KMS-11 (cell line): ENCODE results near the gene CD6.

Source experiments
- H2AFZ ChIP-seq: fragments of 200-600 bp; sonication (generic); 2 replicates; pipeline ENCODE4 v1.6.1; 2016; ENCODE audit warnings: antibody characterized with exemption, mixed run types, low read depth
- H3K27ac ChIP-seq: fragments of 200-600 bp; sonication (generic); 2 replicates; pipeline ENCODE4 v1.6.1; 2016; ENCODE audit warnings: mild to moderate bottlenecking, mixed run types
- H3K27me3 ChIP-seq: fragments of 200-600 bp; sonication (generic); 2 replicates; pipeline ENCODE4 v1.6.1; 2017; ENCODE audit warnings: mild to moderate bottlenecking, low read depth, mixed run types, moderate library complexity; ENCODE audit not compliant: insufficient read depth
- H3K36me3 ChIP-seq: fragments of 200-600 bp; sonication (generic); 2 replicates; pipeline ENCODE4 v1.6.1; 2017; ENCODE audit warnings: mild to moderate bottlenecking, mixed run types; ENCODE audit not compliant: insufficient read depth
- H3K4me1 ChIP-seq: fragments of 200-600 bp; sonication (generic); 2 replicates; pipeline ENCODE4 v1.6.1; 2016; ENCODE audit warnings: mild to moderate bottlenecking, low read depth, mixed run types; ENCODE audit not compliant: poor library complexity, severe bottlenecking
- H3K4me2 ChIP-seq: fragments of 200-600 bp; sonication (generic); 2 replicates; pipeline ENCODE4 v1.7.0; 2016; ENCODE audit warnings: mild to moderate bottlenecking, mixed run types
- H3K4me3 ChIP-seq: fragments of 200-600 bp; sonication (generic); IDR thresholded peaks from 2 replicates; pipeline ENCODE4 v1.6.1; 2017; ENCODE audit warnings: low read depth, low read length, mixed read lengths; ENCODE audit not compliant: insufficient read depth
- H3K79me2 ChIP-seq: fragments of 200-600 bp; sonication (generic); 2 replicates; pipeline ENCODE4 v1.6.1; 2016; ENCODE audit warnings: low read depth, mixed run types; ENCODE audit not compliant: insufficient read depth
- H3K9ac ChIP-seq: fragments of 200-600 bp; sonication (generic); 2 replicates; pipeline ENCODE4 v1.6.1; 2016; ENCODE audit warnings: mild to moderate bottlenecking, mixed run types
- H4K20me1 ChIP-seq: fragments of 200-600 bp; sonication (generic); 2 replicates; pipeline ENCODE4 v1.6.1; 2016; ENCODE audit warnings: mild to moderate bottlenecking, mixed run types; ENCODE audit not compliant: insufficient read depth
- TF ChIP-seq, protein P1 (sequence below): fragments of 200-600 bp; sonication (generic); conservative IDR thresholded peaks from 2 replicates; pipeline ENCODE4 v1.6.1; 2017; ENCODE audit warnings: low read depth, mild to moderate bottlenecking, antibody characterized with exemption, low read length, moderate library complexity, mixed read lengths

Gene CD6

GRCh38 chr11:60985501-60985900, 14.0 kb downstream of the CD6 start:
- no peaks in the 10 kb centered on the region for H3K36me3 ChIP-seq
- H3K4me2 ChIP-seq: no peak overlapping the region
- no peaks in the 10 kb centered on the region for H4K20me1 ChIP-seq
- H3K9ac ChIP-seq: no peak overlapping the region
- H3K27ac ChIP-seq: no peak overlapping the region
- peaks cover 26% of the 10 kb centered on the region for H3K4me1 ChIP-seq
- TF ChIP-seq, protein P1, sequence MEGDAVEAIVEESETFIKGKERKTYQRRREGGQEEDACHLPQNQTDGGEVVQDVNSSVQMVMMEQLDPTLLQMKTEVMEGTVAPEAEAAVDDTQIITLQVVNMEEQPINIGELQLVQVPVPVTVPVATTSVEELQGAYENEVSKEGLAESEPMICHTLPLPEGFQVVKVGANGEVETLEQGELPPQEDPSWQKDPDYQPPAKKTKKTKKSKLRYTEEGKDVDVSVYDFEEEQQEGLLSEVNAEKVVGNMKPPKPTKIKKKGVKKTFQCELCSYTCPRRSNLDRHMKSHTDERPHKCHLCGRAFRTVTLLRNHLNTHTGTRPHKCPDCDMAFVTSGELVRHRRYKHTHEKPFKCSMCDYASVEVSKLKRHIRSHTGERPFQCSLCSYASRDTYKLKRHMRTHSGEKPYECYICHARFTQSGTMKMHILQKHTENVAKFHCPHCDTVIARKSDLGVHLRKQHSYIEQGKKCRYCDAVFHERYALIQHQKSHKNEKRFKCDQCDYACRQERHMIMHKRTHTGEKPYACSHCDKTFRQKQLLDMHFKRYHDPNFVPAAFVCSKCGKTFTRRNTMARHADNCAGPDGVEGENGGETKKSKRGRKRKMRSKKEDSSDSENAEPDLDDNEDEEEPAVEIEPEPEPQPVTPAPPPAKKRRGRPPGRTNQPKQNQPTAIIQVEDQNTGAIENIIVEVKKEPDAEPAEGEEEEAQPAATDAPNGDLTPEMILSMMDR: no peak
- H3K79me2 ChIP-seq: no peaks in the 10 kb centered on the region
- no peak overlapping the region for H3K4me3 ChIP-seq
- no peaks in the 10 kb centered on the region for H3K27me3 ChIP-seq
- peak overlapping the region; percentile 33; the same call in 1 of the 2 replicates for H2AFZ ChIP-seq

- H3K4me3 ChIP-seq: no peak overlapping the region
- no peaks in the 10 kb centered on the region for H3K36me3 ChIP-seq
- no peaks in the 10 kb centered on the region for H4K20me1 ChIP-seq
- no peaks in the 10 kb centered on the region for H3K27me3 ChIP-seq
- H2AFZ ChIP-seq: peak overlapping the region; percentile 33
- H3K4me1 ChIP-seq: peaks cover 26% of the 10 kb centered on the region
- peak overlapping the region; percentile 47 for H3K4me2 ChIP-seq
- no peaks in the 10 kb centered on the region for H3K79me2 ChIP-seq
- peak overlapping the region; percentile 58 for H3K27ac ChIP-seq
- H3K9ac ChIP-seq: peak overlapping the region; percentile 19; the same call in 1 of the 2 replicates
- TF ChIP-seq, protein P1: no peak
Measured at GRCh38 chr11:60985991-60986915, 14.8 kb downstream of the CD6 start.

GRCh38 chr11:60987577-60988277, 16.2 kb downstream of the CD6 start:
- Histone ChIP-seq H4K20me1 (no peaks in the 10 kb centered on the region), H3K27ac (no peak overlapping the region), H3K9ac (no peak overlapping the region), H3K4me3 (no peak overlapping the region), H3K36me3 (no peaks in the 10 kb centered on the region), H2AFZ (no peak overlapping the region), H3K79me2 (no peaks in the 10 kb centered on the region), H3K4me2 (peak overlapping the region; percentile 47; the same call in 1 of the 2 replicates), H3K4me1 (peaks cover 26% of the 10 kb centered on the region), H3K27me3 (no peaks in the 10 kb centered on the region)
- TF ChIP-seq, protein P1: no peak

DNA sequence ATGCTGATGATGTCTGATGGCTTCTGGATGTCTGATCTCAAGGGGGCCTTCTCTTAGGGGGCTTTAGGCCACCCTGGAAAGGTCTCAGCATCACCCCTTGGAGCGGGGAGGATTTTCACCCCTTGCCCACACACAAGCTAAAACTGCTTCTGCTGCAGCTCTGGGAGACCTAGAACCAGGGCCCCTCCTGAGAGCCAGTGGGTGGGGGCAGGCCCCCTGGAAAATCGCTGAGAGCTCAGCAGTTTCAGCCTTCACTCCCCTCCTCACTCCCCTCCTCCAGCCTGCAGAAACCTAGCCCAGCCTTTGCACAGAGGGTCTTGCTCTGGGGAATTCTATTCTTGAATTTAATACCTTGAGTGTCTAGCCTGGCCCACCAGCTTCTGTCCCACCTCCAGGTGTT, 17.2 kb downstream of the CD6 start:
- Histone ChIP-seq H3K36me3 (no peaks in the 10 kb centered on the region), H3K4me2 (no peak overlapping the region), H3K4me3 (no peak overlapping the region), H3K27ac (no peak overlapping the region), H3K4me1 (peaks cover 26% of the 10 kb centered on the region), H3K79me2 (no peaks in the 10 kb centered on the region), H2AFZ (no peak overlapping the region), H3K9ac (no peak overlapping the region), H3K27me3 (no peaks in the 10 kb centered on the region), H4K20me1 (no peaks in the 10 kb centered on the region)
- TF ChIP-seq, protein P1: no peak
